Fibroblast of skin of abdomen (primary cell): ENCODE results near the gene ABI1. TPM values are rescaled to one million over a fixed set of nuclear protein-coding genes. Genes with fewer than 3 reads are reported as not detected.
"Not testable (repeated sequence)": the region's sequence is repeated elsewhere in the genome, so short reads cannot be mapped to it uniquely, and the experiment has no call there.

Source experiments
- DNase-seq: peaks from one replicate; pipeline ENCODE4 v3.0.0-alpha.2; 2013
- polyA plus RNA-seq, 2 experiments: library from polyadenylated mRNA; unstranded; fragments of 120-200 nt; gene quantifications; one replicate each; pipeline ENCODE4 v1.2.1, GENCODE V29; 2013; ENCODE audit not compliant: insufficient read length in 2 of 2

Gene ABI1
- 54.5 TPM for polyA plus RNA-seq (2013, experiment 1 of 2; ENCODE audit: insufficient read length)
- polyA plus RNA-seq (2013, experiment 2 of 2; ENCODE audit: insufficient read length): 52.1 TPM

- peak; percentile 99 for DNase-seq
These were observed at the start of gene ABI1 for GRCh38 chr10:26860443-26861204. Gene ABI1 (minus strand): TSS chr10:26860958. CDS start chr10:26860863, 95 bp downstream.

- no peak for DNase-seq
These were observed 49.0 kb upstream of the ABI1 start for GRCh38 chr10:26909753-26910152.

- DNase-seq: not testable (repeated sequence)
These were observed 44.6 kb upstream of the ABI1 start for GRCh38 chr10:26905253-26905781.

GRCh38 chr10:26903431-26904217 lies 42.9 kb upstream of the ABI1 start:
- DNase-seq: no peak

DNA sequence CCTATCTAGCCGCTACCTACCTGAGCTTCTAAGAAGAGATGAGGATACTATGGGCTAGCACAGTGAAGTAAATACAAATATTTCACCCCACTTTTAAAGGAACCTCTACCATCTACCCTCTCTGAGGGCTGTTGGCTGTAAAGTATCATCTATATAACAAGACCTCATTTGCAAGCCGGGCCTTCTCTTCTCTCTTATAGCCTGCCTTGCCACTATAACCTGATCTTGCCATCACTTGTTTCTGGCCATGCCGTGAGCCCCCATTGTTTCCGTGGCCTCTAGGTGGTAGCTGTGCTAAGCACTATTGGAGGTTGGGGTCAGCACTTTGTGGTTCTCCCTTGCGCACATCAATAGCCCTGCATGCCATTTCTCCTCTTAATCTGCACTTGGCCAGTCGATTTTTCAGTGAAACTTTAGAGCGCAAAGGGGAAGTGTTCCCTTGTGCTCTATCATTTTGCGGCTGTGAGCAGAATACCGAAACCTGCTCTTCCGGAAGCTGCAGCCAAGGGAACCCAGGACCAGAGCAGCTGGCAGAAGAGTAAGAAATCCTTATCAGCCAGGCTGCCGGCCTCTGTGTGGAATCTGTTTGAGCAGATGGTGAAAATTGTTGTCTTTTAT lies 31.7 kb upstream of the ABI1 start:
- not testable (repeated sequence) for DNase-seq

GRCh38 chr10:26890956-26891355 lies 30.2 kb upstream of the ABI1 start:
- DNase-seq: peak; percentile 52

DNA sequence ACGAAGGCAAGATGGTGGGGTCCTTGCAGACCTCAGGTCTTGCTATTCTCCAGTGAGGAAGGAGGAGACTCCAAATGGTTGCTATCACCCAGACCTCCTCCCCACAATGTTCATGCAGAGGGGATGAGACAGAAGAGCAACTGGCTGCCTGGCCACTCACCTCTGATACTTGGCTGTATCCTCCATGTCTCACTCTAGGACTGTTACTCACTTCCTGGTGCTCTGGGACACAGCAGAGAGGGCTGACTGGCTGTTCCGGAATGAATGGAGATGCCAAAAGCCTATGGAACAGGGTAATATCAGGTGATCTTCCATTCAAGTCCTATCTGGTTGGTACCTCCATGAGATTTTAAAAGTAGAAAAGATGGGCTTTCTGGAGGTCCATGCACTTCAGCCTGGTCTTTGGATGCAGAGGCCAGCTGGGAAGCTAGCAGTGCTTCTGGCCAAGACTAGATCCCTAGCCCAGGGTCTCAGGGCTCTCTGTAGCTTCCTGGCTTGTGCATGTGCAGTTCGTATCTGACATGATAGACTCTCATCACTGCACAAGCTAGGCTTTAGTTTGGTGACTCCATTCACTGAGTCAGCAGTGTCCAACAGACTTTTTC lies 27.0 kb upstream of the ABI1 start:
- no peak for DNase-seq

GRCh38 chr10:26881600-26882331 lies 21.0 kb upstream of the ABI1 start:
- DNase-seq: peak; percentile 65

GRCh38 chr10:26879744-26880143 lies 19.0 kb upstream of the ABI1 start:
- no peak for DNase-seq

- no peak for DNase-seq
These were observed 10.0 kb upstream of the ABI1 start for GRCh38 chr10:26870766-26871165.

DNA sequence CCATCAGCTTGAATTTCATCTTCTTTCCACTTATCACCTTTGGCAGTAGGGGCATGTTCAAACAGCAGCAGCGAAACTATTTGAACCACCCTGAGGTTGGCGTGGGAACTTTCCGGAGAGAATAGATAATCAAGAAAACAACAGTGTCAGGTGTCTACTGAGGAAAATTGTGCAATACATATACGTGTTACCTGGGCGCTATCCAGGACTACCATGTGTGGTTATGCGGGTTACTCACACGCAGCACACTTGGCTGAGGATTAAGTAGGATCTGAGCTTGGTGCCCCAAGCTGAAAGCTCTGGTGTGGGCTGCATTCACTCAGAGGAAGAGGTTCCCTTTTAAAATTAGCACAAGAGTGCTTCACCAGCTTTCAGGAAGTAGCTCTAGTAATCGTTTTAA lies 8.8 kb upstream of the ABI1 start:
- no peak for DNase-seq

- no peak for DNase-seq
These were observed 2.8 kb upstream of the ABI1 start for GRCh38 chr10:26863351-26864076.

DNA sequence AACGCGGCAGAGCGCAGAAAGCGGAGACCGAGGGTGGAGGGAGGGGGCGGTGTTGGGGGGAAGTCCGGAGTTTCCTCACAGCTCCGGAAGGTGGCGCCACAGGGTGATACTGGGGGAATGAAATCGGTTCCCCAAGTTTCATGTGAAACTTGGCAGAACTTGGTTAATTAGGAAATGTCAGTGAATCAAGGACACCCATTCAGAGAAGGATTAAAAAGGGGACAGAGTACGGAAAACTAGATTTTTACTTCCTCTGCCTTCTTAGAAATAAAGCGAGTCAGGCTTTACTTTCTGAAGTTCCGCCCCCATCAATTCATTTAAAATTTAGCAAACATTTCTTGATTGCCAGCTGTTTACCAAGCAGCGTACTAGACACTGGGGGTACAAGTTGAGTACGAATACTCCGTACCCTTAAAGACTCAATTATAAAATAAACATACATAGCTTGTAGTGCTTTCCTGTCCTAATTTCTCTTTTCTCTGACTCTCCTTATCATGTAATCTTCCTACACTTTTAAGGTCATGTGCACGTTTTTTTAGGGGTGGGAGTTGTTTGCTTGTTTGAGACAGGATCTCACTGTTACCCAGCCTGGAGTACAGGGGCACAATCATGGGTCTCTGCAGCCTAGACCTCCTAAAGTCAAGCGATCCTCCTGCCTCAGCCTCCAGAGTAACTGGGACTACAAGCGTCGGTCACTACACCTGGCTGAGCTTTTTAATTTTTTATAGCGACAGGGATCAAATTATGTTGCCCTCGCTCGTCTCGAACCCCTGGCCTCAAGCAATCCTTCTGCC lies 644 bp upstream of the ABI1 start:
- DNase-seq: no peak

DNA sequence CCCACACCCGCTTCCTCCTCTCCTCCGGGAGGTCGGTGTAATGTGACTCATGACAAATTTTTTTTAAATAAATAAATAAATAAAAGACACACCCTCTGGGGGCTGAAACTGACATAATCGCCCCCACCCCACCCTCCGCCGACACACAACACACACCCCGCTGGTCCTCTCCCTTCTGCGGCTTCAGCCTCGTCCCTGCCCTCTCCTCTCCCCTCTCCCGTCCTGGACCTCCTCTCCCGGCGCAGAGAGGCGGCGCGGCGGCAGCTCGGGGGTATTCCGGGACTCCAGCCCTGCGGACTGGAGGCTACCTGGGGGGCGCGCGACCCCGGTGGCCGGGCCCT lies 686 bp downstream of the ABI1 start:
- DNase-seq: peak; percentile 72

DNA sequence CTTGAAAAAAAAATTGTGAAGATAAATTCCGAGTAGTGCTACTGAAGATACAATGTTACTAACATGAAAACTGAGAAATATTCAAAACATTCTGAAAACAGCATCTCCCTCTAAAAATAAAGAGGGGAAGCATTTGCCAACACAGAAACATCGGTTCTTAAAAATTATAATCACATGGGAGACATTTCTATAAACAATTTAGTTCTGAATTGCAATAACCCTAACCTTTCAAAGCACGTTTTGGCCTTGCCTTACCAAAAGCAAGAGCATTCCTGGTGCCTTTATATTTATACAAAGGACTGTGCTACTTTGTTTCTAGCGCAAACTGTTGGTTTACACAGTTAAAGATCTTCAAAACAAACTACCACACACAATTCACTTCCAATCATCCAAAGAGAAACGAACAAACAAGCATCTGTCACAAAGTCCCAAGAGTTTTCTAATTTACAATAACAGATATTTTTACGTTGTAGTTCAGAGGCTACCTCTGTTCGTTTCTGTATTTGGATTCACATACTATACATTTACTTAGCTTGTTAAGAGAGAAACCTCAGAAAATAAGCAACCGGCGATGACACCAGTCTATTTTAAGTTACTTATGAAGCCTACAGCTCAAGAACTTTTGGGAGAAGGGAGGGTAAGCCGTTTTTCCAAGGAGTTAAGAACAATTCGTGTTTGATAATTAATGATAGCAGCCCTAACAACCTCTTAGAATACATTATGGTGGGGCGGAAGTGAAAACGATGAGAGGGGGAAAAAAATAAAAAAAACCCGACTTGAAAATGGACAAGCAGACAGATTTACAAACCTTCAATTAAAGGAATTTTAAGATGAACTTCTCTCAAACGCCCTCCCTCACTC lies 1.3 kb downstream of the ABI1 start:
- DNase-seq: no peak

GRCh38 chr10:26858707-26859034 lies 2.1 kb downstream of the ABI1 start:
- no peak for DNase-seq

GRCh38 chr10:26857991-26858706 lies 2.6 kb downstream of the ABI1 start:
- peak; percentile 31 for DNase-seq

DNA sequence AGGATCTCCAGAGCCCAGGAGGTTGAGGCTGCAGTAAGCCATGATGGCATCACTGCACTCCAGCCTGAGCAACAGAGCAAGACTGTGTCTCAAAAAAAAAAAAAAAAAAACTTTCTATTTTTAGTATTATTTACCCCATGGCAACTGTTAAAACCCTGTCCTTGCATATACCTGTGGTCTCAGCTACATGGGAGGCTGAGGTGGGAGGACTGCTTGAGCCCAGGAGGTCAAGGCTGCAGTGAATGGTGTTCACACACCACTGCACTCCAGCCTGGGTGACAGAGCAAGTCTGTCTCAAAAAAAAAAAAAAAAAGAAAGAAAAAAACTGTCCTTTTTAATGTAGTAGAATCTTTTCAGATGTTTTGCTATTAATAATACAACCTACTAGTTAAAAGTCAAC lies 3.2 kb downstream of the ABI1 start:
- not testable (repeated sequence) for DNase-seq

DNA sequence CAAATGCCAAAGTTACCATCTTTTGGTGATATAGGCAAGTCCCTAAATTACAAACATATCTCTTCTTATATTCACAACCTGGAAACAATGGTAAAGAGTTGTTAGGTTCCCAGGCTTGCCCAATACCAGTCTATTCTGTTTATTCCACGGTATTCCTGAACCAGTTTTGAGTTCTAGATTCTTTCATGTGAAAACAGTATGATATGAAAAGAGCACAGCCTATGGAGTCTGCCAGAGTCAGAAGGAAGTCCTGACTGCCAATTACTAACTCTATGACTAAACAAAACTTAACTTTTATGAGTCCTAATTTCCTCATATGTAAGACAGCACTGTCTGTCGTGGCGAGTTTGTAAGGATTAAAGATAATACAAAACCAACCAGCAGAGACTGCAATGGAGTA lies 5.6 kb downstream of the ABI1 start:
- DNase-seq: peak; percentile 13
